T-helper 17 cell (primary cell): ENCODE measurements around the gene MAP3K3. TPM values are rescaled to one million over a fixed set of nuclear protein-coding genes. Genes with fewer than 3 reads are reported as not detected.

ENCODE experiments used
- ATAC-seq: fragments of 150-1000 bp; cut with Tn5 transposase; 2 replicates; pipeline ENCODE4 v1.10.0; 2021; ENCODE audit warnings: mild to moderate bottlenecking, moderate library complexity
- DNase-seq, 3 donors: peaks; one replicate each; pipeline versions ENCODE4 v3.0.0 to v3.0.0-alpha.2; 2020 to 2021
- H3K9me3 ChIP-seq: one replicate; pipeline ENCODE4 v1.7.0; 2013; ENCODE audit warnings: low read length, mild to moderate bottlenecking; ENCODE audit not compliant: control insufficient read depth, poor library complexity, severe bottlenecking
- H3K27ac Mint-ChIP-seq: one replicate; pipeline ENCODE4 v1.8.0; 2022; ENCODE audit warnings: mild to moderate bottlenecking, moderate library complexity, mixed read lengths
- H3K27me3 Mint-ChIP-seq: one replicate; pipeline ENCODE4 v1.8.0; 2022; ENCODE audit warnings: mixed read lengths
- H3K36me3 Mint-ChIP-seq: one replicate; pipeline ENCODE4 v1.8.0; 2022; ENCODE audit warnings: low read depth, mixed read lengths
- H3K4me1 Mint-ChIP-seq: one replicate; pipeline ENCODE4 v1.8.0; 2022; ENCODE audit warnings: mild to moderate bottlenecking, mixed read lengths
- H3K4me3 Mint-ChIP-seq: one replicate; pipeline ENCODE4 v1.8.0; 2022; ENCODE audit warnings: mild to moderate bottlenecking, moderate library complexity, mixed read lengths
- total RNA-seq, 4 donors: library from RNA in 2 of 4; stranded (reverse) in 2 of 4; gene quantifications; one replicate each; pipeline ENCODE4 v1.2.3 and lab custom pipeline; 2022 to 2026

MAP3K3 gene
- total RNA-seq, 2 donors from 2014 or later: 74.1 to 85.0 TPM

DNA sequence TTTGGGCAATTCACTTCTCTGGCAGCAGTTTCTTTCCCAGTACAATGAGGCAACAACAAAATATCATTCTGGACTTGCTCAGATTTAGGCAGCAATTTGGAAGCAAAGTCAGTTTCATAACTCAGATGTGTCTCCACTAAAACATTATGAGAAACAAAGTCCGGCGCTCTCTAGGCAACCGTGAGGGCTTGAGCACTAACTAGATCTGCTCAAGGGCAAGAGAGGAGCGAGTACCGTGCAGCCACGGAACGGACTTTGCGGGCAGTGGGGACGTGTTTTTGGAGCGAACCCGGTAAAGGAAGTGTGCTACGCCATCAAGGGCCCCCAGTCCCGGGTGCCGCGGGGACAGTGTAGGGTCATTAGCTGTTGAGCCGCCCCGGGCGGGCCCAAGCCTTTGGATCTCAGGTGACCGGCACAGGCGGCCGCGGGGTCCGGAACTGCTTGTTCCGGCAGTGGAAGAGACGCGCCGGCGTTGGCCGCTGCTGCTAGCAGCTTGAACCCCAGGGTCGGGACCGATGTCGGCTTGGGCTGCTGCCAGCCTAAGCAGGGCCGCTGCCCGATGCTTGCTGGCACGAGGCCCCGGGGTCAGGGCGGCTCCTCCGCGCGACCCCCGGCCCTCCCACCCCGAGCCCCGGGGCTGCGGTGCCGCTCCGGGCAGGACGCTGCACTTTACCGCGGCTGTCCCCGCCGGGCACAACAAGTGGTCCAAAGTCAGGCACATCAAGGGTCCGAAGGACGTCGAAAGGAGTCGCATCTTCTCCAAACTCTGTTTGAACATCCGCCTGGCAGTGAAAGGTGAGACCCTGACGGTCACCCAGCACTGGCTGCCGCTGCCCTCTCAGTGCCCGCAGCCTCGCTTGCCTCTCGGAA is 21.4 kb upstream of the MAP3K3 start, which contains the start of gene TACO1:
TACO1 (plus strand) TSS at position 327 of the 870 bp plus-strand sequence; CDS start at position 516, 189 bp downstream.
- DNase-seq (peak; percentile 52 to 65 (median 52)), ATAC-seq (peak; percentile 90)
- Mint-ChIP-seq H3K4me1 (peaks cover 30% of the 10 kb centered on the region), H3K4me3 (peak within 1 kb of the TSS; percentile 94), H3K27ac (peak within 1 kb of the TSS; percentile 93), H3K36me3 (peaks cover 8% of the 10 kb centered on the region), H3K27me3 (no peaks in the 10 kb centered on the region)
- H3K9me3 ChIP-seq: no peaks in the 10 kb centered on the region

DNA sequence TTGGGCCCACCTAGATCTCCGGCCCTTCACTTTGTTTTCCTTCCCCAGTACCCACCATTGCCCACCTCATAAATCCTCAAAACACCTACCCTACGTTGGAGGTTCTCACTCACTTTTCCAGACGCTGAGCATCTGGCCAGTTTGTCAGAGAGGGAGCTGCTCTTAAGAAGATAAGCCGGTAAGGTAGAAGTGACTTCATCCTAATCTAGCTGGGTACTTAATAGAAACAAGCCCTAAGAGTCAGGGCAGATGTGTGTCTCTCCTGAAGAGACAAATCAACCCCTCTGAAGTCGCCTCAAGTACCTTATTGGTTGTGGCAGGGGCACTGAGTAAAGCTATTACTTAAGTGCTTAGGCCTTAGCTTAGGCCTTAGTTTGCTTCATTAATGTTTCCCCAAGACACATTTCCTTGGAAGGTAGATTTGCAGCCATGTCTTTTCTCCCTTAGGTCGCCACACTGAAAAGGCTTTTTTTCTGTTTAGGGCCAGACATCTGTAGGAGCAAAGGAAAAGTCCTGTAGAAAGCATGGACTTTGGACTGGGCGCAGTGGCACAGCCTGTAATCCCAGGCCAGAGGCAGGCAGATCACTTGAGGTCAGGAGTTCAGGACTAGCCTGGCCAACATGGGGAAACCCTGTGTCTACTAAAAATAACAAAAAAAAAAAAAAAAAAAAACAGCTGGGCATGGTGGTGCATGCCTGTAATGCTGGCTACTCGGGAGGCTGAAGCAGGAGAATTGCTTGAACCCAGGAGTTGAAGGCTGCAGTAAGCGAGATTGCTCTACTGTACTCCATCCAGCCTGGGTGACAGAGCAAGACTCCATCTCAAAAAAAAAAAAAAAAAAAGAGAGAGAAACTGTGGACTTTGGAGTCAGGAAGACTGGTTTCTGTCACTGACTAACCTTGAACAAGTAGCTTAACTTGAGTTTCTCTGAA is 20.5 kb upstream of the MAP3K3 start:
- ATAC-seq (no peak), DNase-seq (no peak)
- Mint-ChIP-seq H3K4me1 (peaks cover 30% of the 10 kb centered on the region), H3K27ac (peak overlapping the region; percentile 93), H3K4me3 (peak overlapping the region; percentile 94), H3K27me3 (no peaks in the 10 kb centered on the region), H3K36me3 (peaks cover 11% of the 10 kb centered on the region)
- no peaks in the 10 kb centered on the region for H3K9me3 ChIP-seq

DNA sequence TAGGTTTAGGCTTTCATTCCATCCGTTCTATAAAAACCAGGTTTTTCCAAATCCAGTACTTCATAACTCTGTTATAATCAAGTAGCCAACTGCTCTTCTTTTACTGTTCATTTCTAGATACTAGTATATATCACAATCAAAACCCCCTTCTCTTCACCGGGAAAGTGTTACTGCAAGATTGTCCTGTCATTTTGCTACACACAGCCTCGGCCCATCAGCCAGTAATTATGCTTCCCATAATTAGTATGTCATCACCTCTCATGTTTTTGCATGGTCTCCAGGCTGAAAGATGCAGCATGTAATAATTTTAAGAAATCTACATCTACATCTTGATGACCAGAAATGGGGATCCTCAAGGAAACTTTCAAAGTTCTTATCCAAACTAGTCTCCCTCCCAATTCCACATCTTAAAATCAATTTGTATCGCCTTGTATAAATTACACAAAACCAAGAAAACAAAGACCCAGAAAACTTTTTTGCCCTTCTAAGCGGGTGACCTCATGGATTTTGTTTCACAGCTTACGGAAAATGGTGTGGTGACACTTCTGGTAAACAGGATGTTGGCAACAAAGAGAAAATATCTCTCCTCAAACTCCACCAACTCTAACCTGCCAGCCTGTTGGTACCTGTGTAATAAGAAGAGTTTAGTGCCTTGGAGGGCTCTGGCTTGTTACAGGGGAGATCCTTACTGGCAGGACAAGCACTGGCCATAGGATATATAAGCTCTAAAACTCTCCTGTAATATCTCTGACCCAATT is 12.2 kb upstream of the MAP3K3 start:
- Mint-ChIP-seq H3K36me3 (peaks cover 15% of the 10 kb centered on the region), H3K4me3 (peak overlapping the region; percentile 77), H3K4me1 (peaks cover 27% of the 10 kb centered on the region), H3K27me3 (no peaks in the 10 kb centered on the region), H3K27ac (peak overlapping the region; percentile 91)
- ATAC-seq (peak; percentile 34), DNase-seq (no peak)
- no peaks in the 10 kb centered on the region for H3K9me3 ChIP-seq

DNA sequence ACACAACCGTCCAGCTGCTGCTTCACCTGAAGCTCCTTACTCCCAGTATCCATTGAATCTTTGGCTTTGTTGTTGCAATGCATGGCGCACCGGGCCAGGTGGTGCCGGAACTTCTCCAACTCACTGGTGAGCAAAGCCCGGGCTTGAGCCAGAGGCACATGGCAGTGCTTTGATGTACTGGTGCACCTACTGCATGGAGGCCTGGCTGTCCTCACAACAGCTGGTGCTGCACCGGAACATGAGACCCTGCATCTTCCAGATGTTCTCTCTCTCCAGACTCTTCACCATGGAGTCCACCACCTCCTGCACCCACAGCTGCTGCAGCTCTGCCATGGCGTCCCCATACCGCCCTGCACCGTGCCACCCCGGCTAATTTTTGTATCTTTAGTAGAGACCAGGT is 11.4 kb upstream of the MAP3K3 start:
- Mint-ChIP-seq H3K4me1 (peaks cover 27% of the 10 kb centered on the region), H3K27ac (peak overlapping the region; percentile 91), H3K4me3 (peak overlapping the region; percentile 77), H3K36me3 (peaks cover 7% of the 10 kb centered on the region), H3K27me3 (no peaks in the 10 kb centered on the region)
- no peaks in the 10 kb centered on the region for H3K9me3 ChIP-seq
- DNase-seq: no peak
- no peak for ATAC-seq

DNA sequence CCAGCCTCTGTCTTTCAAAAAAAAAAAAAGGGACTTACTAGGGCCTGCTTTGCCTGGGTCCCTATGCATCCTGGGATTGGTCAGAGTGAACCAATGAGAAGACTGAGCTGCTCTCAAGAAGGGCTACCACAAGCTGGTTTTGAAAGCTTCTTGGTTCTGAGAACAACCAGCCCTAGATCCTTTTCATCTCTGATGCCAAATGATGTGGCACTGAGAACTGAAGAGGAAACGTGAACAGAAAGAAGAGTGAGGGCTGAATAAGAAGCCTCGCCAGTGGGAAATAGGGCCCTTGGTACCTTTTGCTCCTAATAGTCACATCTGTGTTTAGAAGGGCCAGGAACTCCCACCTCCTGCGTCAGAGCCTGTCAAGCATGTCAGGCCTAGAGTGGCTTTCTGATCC is 10.9 kb upstream of the MAP3K3 start:
- Mint-ChIP-seq H3K27ac (peak overlapping the region; percentile 91), H3K27me3 (no peaks in the 10 kb centered on the region), H3K4me1 (peaks cover 27% of the 10 kb centered on the region), H3K36me3 (peaks cover 5% of the 10 kb centered on the region), H3K4me3 (peak overlapping the region; percentile 77)
- ATAC-seq (peak; percentile 62), DNase-seq (no peak)
- H3K9me3 ChIP-seq: no peaks in the 10 kb centered on the region

DNA sequence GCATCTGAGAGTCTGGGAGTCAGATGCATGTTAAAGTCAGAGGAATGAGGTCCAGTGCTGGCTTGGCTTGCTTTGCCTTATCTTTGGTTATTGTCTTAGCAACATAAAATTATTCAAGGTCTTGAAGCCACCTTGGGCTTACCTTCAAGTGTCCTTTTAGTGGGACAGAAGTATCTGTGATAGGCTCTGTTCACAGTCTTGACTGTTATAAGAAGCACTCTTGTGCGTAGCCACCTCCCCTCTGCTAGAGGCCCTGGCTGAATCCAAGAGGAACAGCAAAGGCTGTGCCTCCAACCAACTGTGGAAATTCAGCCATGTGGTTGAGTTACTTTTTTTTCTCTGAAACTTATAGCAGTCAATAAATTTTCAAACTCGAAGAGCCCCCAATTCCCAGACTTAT is 8.6 kb upstream of the MAP3K3 start:
- Mint-ChIP-seq H3K27ac (peak overlapping the region; percentile 70), H3K4me3 (no peak overlapping the region)
- ATAC-seq: no peak

DNA sequence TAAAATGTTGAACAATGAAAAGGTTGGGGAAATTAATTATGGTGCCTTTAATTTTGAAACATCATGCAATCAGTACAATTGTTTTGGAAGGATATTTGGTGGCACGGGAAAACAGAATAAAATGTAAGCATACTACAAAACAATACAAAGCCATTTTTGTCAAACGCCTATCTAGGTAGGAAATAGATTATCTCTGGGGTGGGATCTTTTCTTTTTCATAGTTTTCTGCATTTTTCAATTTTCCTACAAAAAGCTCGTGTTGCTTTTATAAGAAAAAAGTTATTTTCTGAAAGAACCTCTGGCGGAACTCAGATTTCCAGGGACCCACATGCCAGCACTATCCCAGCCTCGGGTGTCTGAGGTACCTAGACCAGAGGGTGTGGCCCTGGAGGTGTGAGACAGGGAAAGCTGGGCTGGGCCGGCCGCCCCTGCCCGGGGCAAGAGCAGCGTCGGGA is 961 bp upstream of the MAP3K3 start:
- Mint-ChIP-seq H3K4me3 (peak overlapping the region; percentile 97), H3K4me1 (peaks cover 29% of the 10 kb centered on the region), H3K27me3 (no peaks in the 10 kb centered on the region), H3K27ac (peak overlapping the region; percentile 82), H3K36me3 (peaks cover 2% of the 10 kb centered on the region)
- no peak for ATAC-seq
- DNase-seq: no peak
- no peaks in the 10 kb centered on the region for H3K9me3 ChIP-seq

More for the DNA sequence above, 8.6 kb upstream of the MAP3K3 start:
- H3K9me3 ChIP-seq: no peaks in the 10 kb centered on the region
- Mint-ChIP-seq H3K36me3 (no peaks in the 10 kb centered on the region), H3K27me3 (no peaks in the 10 kb centered on the region), H3K4me1 (peaks cover 35% of the 10 kb centered on the region)
- DNase-seq: no peak

DNA sequence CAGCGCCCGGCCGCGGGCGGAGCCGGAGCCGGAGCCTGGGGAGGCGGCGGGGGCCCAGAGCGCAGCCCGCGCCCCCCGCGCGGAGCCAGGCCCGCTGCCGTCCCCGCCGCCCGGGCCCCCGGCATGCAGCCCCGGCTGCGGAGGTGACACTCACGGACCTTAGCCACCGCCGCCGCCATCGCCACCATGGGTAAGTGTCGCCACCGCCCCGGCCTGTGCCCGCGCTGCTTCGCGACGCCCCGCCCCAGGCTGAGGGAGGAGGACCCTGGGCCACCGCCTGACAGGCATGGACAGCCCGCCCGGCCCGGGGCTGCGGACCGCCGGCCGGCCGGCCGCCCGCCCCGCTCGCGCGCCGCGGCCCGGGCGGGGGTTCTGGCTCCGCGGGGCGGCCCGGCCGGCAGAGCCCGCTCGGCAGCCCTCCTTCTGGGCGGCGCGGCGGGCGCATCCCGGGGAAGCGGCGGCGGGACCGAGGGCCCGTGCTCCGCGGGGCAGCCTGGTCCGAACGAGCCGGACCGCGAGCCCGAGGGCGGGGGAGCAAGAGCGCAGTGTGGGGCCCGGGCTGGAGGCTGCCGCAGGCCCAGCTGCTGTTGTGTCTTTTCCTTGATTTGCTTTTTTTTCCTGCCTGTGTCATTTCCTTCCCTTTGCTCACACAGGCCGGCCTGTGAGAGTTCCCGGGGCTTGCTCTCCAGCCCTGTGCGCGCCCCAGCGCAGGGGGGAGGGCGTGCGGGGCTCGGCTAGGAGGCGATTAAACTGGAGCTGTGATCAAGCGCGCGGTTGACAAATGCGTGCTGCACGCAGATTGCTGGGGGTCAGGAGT is 565 bp downstream of the MAP3K3 start:
- Mint-ChIP-seq H3K36me3 (peaks cover 2% of the 10 kb centered on the region), H3K27ac (peak overlapping the region; percentile 86), H3K27me3 (no peaks in the 10 kb centered on the region), H3K4me1 (peaks cover 36% of the 10 kb centered on the region), H3K4me3 (peak overlapping the region; percentile 97)
- DNase-seq: peak; percentile 44 to 56 (median 48)
- peak; percentile 35 for ATAC-seq
- H3K9me3 ChIP-seq: no peaks in the 10 kb centered on the region

DNA sequence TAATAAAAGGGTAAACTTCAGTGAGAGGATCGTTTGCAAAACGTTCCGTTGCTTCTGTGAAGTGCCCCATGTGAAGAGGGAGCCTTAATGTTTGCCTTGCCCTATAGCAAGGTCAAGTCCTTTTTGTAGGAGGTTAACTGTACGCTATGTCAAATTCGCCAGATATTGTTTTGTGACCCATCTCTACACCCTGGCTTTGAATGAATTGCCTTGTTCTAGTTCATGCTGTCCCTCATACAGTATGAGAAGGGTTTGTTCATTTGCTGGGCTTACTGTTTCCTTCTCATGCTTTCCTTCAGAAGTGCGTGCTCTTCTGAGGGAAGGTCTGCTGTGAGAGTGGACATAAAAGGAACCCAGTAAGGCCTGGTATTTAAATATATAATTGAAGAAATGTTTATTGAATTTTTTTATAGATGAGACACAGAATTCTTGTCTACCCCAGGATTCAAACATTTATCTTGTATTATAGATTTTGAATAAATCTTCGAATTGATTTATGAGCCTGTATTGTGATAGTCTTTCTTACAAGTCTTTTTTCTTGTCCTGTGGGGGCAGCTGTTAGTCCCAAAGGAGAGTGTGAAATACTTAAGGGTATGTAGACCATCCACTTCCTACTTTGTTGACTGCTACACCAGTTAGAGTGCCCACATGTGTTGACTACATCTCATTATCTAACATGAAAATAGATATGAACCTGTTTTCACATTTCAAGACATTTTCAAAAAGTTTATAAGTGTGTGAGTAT is 1.7 kb downstream of the MAP3K3 start:
- H3K9me3 ChIP-seq: no peaks in the 10 kb centered on the region

DNA sequence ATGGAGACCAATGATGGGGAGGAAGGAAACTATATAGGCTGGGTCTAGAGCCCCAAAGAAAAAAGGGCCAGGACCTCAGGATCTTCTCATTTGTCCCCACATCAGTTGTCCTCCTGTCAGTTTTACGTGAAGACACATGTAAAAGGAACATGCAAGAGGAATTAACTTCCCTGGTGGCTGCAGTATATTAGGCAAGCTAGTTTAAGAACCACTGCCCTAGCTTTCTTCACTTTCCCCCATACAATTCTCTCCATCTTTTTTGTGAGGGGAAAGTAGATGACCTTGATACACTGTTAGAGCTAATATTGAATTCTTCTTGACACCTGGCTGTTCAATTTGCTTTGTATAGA is 2.3 kb downstream of the MAP3K3 start:
- DNase-seq (no peak), ATAC-seq (no peak)
- no peaks in the 10 kb centered on the region for H3K9me3 ChIP-seq
- H3K4me3 Mint-ChIP-seq: peak overlapping the region; percentile 36
- peaks cover 34% of the 10 kb centered on the region for H3K4me1 Mint-ChIP-seq
- H3K36me3 Mint-ChIP-seq: peaks cover 2% of the 10 kb centered on the region
- no peak overlapping the region for H3K27ac Mint-ChIP-seq
- no peaks in the 10 kb centered on the region for H3K27me3 Mint-ChIP-seq

More for the DNA sequence above, 1.7 kb downstream of the MAP3K3 start:
- H3K4me1 Mint-ChIP-seq: peaks cover 34% of the 10 kb centered on the region
- DNase-seq (no peak), ATAC-seq (no peak)
- no peaks in the 10 kb centered on the region for H3K27me3 Mint-ChIP-seq
- H3K36me3 Mint-ChIP-seq: peaks cover 2% of the 10 kb centered on the region
- no peak overlapping the region for H3K27ac Mint-ChIP-seq
- H3K4me3 Mint-ChIP-seq: peak overlapping the region; percentile 97

DNA sequence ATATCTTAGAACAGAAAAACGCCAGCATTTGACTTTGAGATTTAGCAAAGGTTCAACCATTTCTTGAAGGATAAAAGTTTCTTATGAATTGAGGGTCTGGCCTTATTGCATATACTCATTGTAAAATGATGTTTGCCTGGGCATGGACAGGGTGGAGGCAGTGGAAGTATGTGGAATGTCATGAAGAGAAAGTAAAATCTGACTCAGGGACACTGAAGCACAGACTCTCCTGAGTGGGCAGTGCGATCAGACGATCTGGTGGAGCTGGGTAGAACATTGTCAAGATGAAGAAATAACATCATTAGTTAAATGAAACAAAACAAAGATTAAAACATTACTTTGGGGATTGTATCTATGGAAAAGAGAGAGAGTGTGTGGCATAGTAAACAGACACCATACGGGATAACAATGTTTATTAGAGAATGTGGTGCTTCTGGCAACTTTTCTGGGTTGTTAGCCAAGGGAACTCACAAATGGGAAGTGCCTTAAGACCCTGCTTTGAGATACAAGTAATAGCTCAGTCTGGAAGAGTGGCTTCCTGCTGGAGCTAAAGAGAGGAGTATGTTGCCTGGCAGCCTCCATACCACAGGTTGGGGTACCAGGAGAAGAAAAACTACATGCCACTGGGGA is 4.4 kb downstream of the MAP3K3 start:
- DNase-seq: no peak
- no peaks in the 10 kb centered on the region for H3K9me3 ChIP-seq
- H3K36me3 Mint-ChIP-seq: peaks cover 2% of the 10 kb centered on the region
- H3K27me3 Mint-ChIP-seq: no peaks in the 10 kb centered on the region
- H3K4me3 Mint-ChIP-seq: peak overlapping the region; percentile 52
- peaks cover 36% of the 10 kb centered on the region for H3K4me1 Mint-ChIP-seq
- peak overlapping the region; percentile 83 for H3K27ac Mint-ChIP-seq
- no peak for ATAC-seq
